Hematopoietic multipotent progenitor cell treated with erythropoietin and hydrocortisone succinate and interleukin-3 and kit ligand, for 6 days (in vitro differentiated cells): ENCODE results near the gene TNFSF15.
A peak's percentile ranks its signal among the peaks of the same experiment; 100 is the strongest.

Experiments used
- DNase-seq: peaks from one replicate; pipeline ENCODE4 v3.0.0-alpha.2; 2015

The TNFSF15 gene

DNA sequence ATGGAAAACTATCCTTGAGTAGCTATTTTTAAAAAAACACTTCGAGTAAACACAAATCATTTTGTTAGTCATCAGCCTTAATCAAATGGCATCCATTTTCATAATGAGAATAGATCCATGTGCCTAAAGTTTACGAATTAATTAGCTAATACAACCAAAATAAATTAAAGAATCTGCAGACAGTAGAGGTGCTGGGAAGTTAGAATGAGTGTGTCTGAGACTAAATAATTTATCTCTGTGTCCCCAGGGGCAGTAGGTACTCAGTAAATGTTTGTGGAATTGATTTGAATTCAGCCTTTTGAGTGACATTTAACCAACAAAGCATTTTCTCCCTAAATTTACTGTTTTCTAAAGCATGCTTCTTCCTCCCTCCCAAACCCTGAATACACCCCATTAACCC lies 18.6 kb downstream of the TNFSF15 start:
- DNase-seq: no peak

DNA sequence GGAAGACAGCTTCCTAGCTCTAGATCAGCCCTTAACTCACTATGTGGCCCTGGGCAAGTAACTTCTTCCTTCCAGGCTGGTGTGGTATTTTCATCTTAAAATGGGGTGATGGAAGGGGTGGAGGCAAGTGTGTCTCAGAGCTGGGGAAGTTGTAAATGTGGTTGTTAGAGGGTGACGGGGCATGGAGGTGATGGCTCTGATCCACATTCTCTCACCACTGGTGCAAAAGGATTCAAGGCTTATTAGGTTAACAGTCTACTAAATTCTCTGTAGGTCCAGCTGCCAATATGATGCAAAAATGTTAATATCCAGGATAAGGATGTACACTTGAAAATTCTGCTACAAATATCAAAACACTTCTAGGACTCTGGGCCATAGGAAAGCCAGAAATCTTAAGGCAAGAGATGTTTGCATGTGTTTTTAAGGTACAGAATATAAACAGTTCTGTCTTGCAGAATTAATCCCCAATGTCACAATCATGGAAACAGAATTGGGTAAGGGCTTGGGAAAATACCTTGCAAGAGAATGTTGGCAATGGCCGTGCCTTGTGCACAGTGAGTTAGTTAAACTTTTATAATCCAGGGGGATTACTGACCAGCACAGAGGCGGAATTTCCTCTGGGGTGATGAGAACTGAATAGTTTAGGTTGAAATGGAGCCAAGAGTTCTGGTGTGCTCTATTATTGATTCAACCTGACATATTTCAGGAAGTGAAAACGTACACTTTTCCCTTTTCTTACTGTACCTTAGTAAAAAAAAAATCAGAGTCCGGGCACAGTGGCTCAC lies 19.8 kb downstream of the TNFSF15 start:
- no peak for DNase-seq

GRCh38 chr9:114784721-114785279 lies 21.0 kb downstream of the TNFSF15 start:
- DNase-seq: no peak

GRCh38 chr9:114782586-114782985 lies 23.3 kb downstream of the TNFSF15 start:
- DNase-seq: no peak

DNA sequence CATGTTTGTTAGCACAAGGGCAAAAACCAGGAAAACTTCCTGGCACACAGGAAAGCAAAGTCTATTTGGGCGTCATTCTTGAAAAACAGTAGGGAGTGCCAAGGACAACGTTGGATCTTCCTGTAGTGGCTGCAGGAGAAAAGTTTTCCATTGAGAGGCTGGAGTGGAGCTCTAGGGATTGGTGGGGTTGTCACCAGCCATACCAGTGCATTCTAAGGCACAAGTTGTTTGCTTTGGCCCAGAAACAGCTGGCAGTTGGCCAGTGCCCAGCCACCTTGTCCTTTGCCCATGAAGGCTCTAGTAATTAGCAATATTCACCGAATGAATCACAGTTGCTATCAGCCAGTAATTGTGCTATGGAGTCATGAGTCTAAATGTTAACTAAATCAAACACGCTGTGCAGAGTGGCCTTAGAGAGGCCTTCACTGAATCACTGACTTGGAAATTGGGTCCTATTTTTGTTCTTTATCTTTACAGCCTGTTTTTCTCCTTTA lies 26.4 kb downstream of the TNFSF15 start:
- DNase-seq: no peak

GRCh38 chr9:114777821-114778609 lies 27.8 kb downstream of the TNFSF15 start:
- DNase-seq: no peak

GRCh38 chr9:114776683-114777399 lies 29.0 kb downstream of the TNFSF15 start:
- no peak for DNase-seq

GRCh38 chr9:114775981-114776380 lies 29.9 kb downstream of the TNFSF15 start:
- no peak for DNase-seq

DNA sequence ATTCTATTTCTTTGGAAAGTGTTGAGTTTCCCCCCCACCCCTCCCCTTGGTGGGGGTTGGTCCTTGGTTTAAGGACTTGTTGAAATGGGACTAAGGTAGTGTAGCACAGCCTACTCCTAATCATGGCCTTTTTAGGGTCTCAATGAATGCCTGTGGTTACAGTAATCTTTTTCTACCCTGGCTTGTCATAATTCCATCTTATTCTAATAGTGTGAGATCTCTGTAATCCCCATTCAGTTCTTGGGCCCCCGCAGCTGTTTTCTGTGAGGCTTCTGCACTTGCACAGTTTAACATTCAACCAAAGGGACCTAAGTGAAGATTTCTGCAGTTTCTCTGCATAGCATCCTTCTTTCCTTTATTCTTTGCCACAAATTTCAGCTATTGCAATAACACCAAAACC lies 30.7 kb downstream of the TNFSF15 start:
- DNase-seq: no peak

- no peak for DNase-seq
These were observed 31.3 kb downstream of the TNFSF15 start for GRCh38 chr9:114774524-114774923.

DNA sequence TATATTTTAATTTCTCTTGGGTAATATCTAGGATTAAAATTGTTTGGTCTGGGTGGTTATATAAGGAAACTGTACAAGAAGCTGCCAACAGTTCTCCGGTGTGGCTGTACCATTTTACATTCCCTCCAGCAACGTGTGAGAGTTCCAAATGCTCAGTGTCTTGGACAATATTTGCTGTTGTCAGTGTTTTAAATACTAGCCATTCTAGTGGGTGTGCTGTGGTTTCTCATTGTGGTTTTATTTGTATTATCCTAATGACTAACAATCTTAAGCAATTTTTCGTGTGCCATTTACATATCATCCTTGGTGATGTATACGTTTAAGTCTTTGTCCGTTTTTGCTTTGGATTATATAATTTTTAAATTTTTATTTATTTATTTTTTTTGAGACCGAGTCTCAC lies 34.0 kb downstream of the TNFSF15 start:
- no peak for DNase-seq

- no peak for DNase-seq
These were observed 34.8 kb downstream of the TNFSF15 start for GRCh38 chr9:114770991-114771390.

GRCh38 chr9:114769624-114770023 lies 36.2 kb downstream of the TNFSF15 start:
- DNase-seq: no peak

- DNase-seq: no peak
These were observed 42.6 kb downstream of the TNFSF15 start for GRCh38 chr9:114763220-114763619.

DNA sequence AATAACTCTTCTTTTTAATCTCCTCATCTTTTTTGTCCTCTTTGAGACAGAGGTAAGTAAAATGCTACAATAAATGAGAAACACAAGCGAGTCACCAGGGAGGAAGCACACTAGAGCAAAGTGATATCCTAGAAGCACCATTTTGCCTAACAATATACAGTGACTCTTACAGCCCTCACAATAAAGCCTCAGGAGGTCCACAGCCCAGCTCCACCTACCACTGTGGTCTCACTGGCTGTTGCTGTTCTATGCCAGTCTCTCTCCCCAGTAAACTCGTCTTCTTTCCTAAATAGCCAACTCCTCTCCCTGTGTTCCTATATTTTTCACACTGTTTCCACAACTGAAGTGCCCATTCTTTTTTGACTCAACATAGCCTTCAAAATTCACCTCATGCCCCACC lies 44.3 kb downstream of the TNFSF15 start:
- DNase-seq: no peak

DNA sequence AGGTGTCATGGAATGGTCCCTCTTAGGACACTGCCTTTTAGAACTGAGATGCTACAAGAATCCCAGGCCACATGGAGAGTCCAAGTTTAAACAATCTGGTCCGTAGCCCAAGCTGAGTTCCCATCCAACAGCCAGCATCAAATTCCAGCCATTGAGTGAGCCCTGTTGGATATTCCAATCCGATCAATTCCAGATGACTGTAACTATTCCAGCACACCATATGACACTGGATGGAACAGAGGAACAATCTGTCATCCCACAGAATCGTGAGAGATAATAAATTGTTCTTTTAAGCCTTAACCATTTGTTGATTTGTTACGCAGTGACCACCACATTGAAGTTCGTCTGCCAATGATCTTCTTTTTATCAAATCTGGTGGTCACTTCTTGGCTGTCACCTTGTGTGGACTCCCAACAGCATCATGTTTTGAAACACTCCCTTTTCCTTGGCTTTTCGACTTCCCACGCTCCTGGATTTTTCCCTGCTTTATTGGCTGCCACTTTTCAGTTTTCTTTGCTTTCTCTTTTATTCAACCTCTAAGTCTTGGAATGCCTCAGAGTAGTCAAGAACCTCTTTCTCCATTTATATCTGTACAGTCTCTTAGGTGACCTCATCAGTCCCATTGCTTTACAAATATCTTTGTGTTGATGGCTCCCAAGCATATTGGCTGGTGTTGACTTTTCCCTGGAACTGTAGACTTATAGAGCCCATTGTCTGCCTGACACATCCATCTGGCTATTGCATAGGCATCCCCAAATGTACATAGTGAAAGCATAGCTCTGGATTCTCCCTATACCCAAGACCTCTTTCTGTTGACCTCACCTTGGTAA lies 46.1 kb downstream of the TNFSF15 start:
- DNase-seq: no peak

GRCh38 chr9:114757984-114758383 lies 47.9 kb downstream of the TNFSF15 start:
- no peak for DNase-seq

DNA sequence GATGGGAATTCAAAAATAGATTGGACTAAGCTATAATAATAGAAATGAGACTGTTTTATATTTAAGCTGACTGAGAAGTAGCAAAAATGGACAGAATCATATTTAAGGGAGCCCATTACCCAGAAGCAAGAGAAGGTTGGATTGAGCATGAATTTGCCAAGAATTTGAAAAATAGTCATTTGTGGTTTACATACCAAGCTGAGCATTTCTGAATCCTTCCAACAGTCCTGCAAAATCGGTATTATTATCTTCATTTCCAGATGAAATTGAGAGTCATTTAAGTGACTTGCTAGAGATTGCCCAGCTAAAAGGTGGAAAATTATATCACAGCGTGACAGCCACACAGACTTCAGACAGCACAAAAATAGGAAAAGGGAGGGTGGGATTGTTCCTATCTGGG lies 48.4 kb downstream of the TNFSF15 start:
- DNase-seq: no peak

DNA sequence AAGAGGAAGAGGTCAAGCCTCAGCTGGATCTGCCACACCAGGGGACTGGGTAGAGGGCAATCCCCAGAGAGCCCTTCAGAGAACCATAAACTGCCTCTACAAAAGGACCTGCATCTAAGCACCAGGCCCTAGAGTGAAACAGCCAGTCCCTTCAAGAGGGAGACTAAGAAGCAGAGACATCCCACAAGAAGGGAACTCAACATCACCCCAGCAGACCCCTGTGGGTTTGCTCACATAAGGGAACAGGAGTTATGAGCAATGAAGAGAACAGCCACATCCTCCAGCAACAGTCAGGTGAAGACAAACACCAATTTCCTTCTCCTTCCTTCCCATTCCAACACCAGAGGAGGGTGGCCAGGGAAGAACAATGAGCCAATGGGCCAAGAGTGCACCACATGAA lies 48.9 kb downstream of the TNFSF15 start:
- no peak for DNase-seq

DNA sequence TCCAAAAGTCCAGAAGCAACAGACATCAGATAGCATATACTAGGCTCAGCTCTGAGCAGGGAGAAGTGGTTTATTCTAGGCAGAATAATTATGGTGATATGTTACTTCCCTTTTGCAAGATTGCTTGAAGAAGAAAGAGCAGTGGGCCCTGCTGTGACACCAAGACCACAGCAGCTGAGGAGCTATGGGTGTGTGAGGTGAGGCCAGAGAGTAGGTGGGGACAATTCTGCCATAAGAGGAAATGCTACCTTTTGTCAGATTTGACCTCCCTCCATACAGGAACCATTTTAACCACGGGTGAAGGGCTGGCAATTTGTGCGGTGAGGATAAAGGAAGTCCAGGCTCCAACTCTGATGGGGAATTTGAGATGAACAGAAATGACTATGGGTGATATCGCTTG lies 51.3 kb downstream of the TNFSF15 start:
- DNase-seq: peak; percentile 8

- DNase-seq: no peak
These were observed 59.1 kb downstream of the TNFSF15 start for GRCh38 chr9:114746591-114747346.
